ENCODE results near the gene BLCAP. TPM values are rescaled to one million over a fixed set of nuclear protein-coding genes. Genes with fewer than 3 reads are reported as not detected.

Gene BLCAP
- total RNA-seq, 1 donor from 2014 or later = 44.2 TPM

GRCh38 chr20:37518606-37519507 lies 8.8 kb downstream of the BLCAP start:
- Mint-ChIP-seq H3K4me3 (peak overlapping the region; percentile 92), H3K27ac (ENCODE audit: unreplicated experiment) (no peak overlapping the region), H3K36me3 (ENCODE audit: low read depth) (peaks cover 34% of the 10 kb centered on the region), H3K4me1 (peaks cover 55% of the 10 kb centered on the region), H3K27me3 (ENCODE audit: low read depth) (peaks cover 16% of the 10 kb centered on the region), H3K9me3 (no peaks in the 10 kb centered on the region)
- no peak for TF ChIP-seq CTCF (conservative IDR thresholded peaks at IDR 0.05)
- no peak for DNase-seq (ENCODE audit: low read depth, low spot score)

GRCh38 chr20:37518059-37518458 lies 9.6 kb downstream of the BLCAP start:
- peaks cover 52% of the 10 kb centered on the region for H3K4me1 Mint-ChIP-seq
- no peak for DNase-seq (ENCODE audit: low read depth, low spot score)
- no peaks in the 10 kb centered on the region for H3K9me3 Mint-ChIP-seq
- H3K4me3 Mint-ChIP-seq = peak overlapping the region; percentile 24
- H3K27me3 Mint-ChIP-seq (ENCODE audit: low read depth) = peaks cover 13% of the 10 kb centered on the region
- no peak for TF ChIP-seq CTCF (conservative IDR thresholded peaks at IDR 0.05)
- no peak overlapping the region for H3K27ac Mint-ChIP-seq (ENCODE audit: unreplicated experiment)
- peaks cover 27% of the 10 kb centered on the region for H3K36me3 Mint-ChIP-seq (ENCODE audit: low read depth)

GRCh38 chr20:37516811-37517750 lies 10.6 kb downstream of the BLCAP start:
- Mint-ChIP-seq H3K27ac (ENCODE audit: unreplicated experiment) (peak overlapping the region; percentile 6), H3K27me3 (ENCODE audit: low read depth) (peaks cover 13% of the 10 kb centered on the region), H3K9me3 (no peaks in the 10 kb centered on the region), H3K4me1 (peaks cover 52% of the 10 kb centered on the region), H3K4me3 (no peak overlapping the region), H3K36me3 (ENCODE audit: low read depth) (peaks cover 29% of the 10 kb centered on the region)
- DNase-seq (ENCODE audit: low read depth, low spot score) = no peak
- no peak for TF ChIP-seq CTCF (conservative IDR thresholded peaks at IDR 0.05)

GRCh38 chr20:37515876-37516275 lies 11.8 kb downstream of the BLCAP start:
- H3K27me3 Mint-ChIP-seq (ENCODE audit: low read depth) = peaks cover 13% of the 10 kb centered on the region
- DNase-seq (ENCODE audit: low read depth, low spot score) = no peak
- peaks cover 31% of the 10 kb centered on the region for H3K36me3 Mint-ChIP-seq (ENCODE audit: low read depth)
- no peak overlapping the region for H3K4me3 Mint-ChIP-seq
- peaks cover 46% of the 10 kb centered on the region for H3K4me1 Mint-ChIP-seq
- TF ChIP-seq CTCF (conservative IDR thresholded peaks at IDR 0.05) = no peak
- H3K27ac Mint-ChIP-seq (ENCODE audit: unreplicated experiment) = no peak overlapping the region
- H3K9me3 Mint-ChIP-seq = no peaks in the 10 kb centered on the region

GRCh38 chr20:37513779-37514359 lies 13.8 kb downstream of the BLCAP start:
- Mint-ChIP-seq H3K4me1 (peaks cover 26% of the 10 kb centered on the region), H3K36me3 (ENCODE audit: low read depth) (peaks cover 24% of the 10 kb centered on the region), H3K4me3 (no peak overlapping the region), H3K27me3 (ENCODE audit: low read depth) (no peaks in the 10 kb centered on the region), H3K27ac (ENCODE audit: unreplicated experiment) (no peak overlapping the region), H3K9me3 (no peaks in the 10 kb centered on the region)
- DNase-seq (ENCODE audit: low read depth, low spot score) = no peak
- no peak for TF ChIP-seq CTCF (conservative IDR thresholded peaks at IDR 0.05)
